A673 (cell line): ENCODE data around the gene MXD3. TPM values are rescaled to one million over a fixed set of nuclear protein-coding genes. Genes with fewer than 3 reads are reported as not detected.
"Not testable (repeated sequence)": the region's sequence is repeated elsewhere in the genome, so short reads cannot be mapped to it uniquely, and the experiment has no call there.

Experiments used
- BruUV-seq: library from RNA; stranded (reverse); fragments of 400-500 nt; replicated peaks from 2 replicates; lab custom pipeline; 2021; lab: Mats Ljungman, UMichigan
- CTCF ChIA-PET: fragments of 300-600 bp; sonication (Branson Sonifier 250); formaldehyde crosslinking; loops from one replicate; lab custom pipeline; 2022; ENCODE audit warnings: antibody characterized with exemption; lab: Charles Lee
- POLR2A ChIA-PET: fragments of 300-600 bp; sonication (Branson Sonifier 250); formaldehyde crosslinking; loops from one replicate; lab custom pipeline; 2022; ENCODE audit warnings: antibody characterized with exemption; ENCODE audit not compliant: low non-redundant PET; lab: Charles Lee
- DNase-seq: peaks from one replicate; pipeline ENCODE4 v3.0.0-alpha.2; 2015; ENCODE audit warnings: low spot score
- H3K27ac ChIP-seq: fragments of 200-600 bp; sonication (generic); 2 replicates; pipeline ENCODE4 v1.5.1; 2016; ENCODE audit warnings: mixed run types, low read depth, mild to moderate bottlenecking, mixed read lengths, antibody characterized with exemption, low read length; ENCODE audit not compliant: poor library complexity, severe bottlenecking
- H3K27me3 ChIP-seq: fragments of 200-600 bp; sonication (generic); replicated peaks from 2 replicates; pipeline ENCODE4 v1.6.1; 2017; ENCODE audit warnings: mixed run types, low read depth, mild to moderate bottlenecking, mixed read lengths, antibody characterized with exemption, low read length; ENCODE audit not compliant: insufficient read depth, poor library complexity
- H3K36me3 ChIP-seq: fragments of 200-600 bp; sonication (generic); 2 replicates; pipeline ENCODE4 v1.6.1; 2016; ENCODE audit warnings: mixed run types, mild to moderate bottlenecking, mixed read lengths, antibody characterized with exemption, low read length; ENCODE audit not compliant: insufficient read depth, poor library complexity, severe bottlenecking
- H3K4me1 ChIP-seq: fragments of 200-600 bp; sonication (generic); 2 replicates; pipeline ENCODE4 v1.6.1; 2017; ENCODE audit warnings: mixed run types, mild to moderate bottlenecking, mixed read lengths, antibody characterized with exemption, low read length; ENCODE audit not compliant: insufficient read depth, poor library complexity, severe bottlenecking
- H3K4me3 ChIP-seq: fragments of 200-600 bp; sonication (generic); 2 replicates; pipeline ENCODE4 v1.5.1; 2016; ENCODE audit warnings: low read depth, mixed run types, mild to moderate bottlenecking, mixed read lengths, low read length; ENCODE audit not compliant: poor library complexity, severe bottlenecking
- H3K9me3 ChIP-seq: fragments of 200-600 bp; sonication (generic); 2 replicates; pipeline ENCODE4 v1.6.1; 2016; ENCODE audit warnings: mixed run types, low read depth, mild to moderate bottlenecking, mixed read lengths, antibody characterized with exemption, low read length; ENCODE audit not compliant: poor library complexity, severe bottlenecking
- EZH2 ChIP-seq: fragments of 200-600 bp; sonication (generic); IDR thresholded peaks from 2 replicates; pipeline ENCODE4 v1.6.1; 2017; ENCODE audit warnings: borderline replicate concordance, low read depth, mild to moderate bottlenecking, mixed read lengths, antibody characterized with exemption, low read length; ENCODE audit not compliant: poor library complexity, severe bottlenecking
- intact Hi-C: fragments of 100-400 bp; cut with micrococcal nuclease; formaldehyde crosslinking; loops from one replicate; pipeline ENCODE4 v1.10.0; 2022; ENCODE audit not compliant: unreplicated experiment
- total RNA-seq: library from RNA; stranded (reverse); gene quantifications from 2 replicates; pipeline ENCODE4 v1.2.3, GENCODE V29; 2021
- TF ChIP-seq, protein P1 (sequence below): fragments of 300-800, 200-600 bp; sonication (generic); conservative IDR thresholded peaks from 2 replicates; pipeline ENCODE4 v1.5.1; 2017; ENCODE audit warnings: low read depth, mild to moderate bottlenecking, antibody characterized with exemption, low read length, moderate library complexity, mixed read lengths

Gene MXD3
- total RNA-seq, 1 experiment from 2014 or later = 15.1 TPM

DNA sequence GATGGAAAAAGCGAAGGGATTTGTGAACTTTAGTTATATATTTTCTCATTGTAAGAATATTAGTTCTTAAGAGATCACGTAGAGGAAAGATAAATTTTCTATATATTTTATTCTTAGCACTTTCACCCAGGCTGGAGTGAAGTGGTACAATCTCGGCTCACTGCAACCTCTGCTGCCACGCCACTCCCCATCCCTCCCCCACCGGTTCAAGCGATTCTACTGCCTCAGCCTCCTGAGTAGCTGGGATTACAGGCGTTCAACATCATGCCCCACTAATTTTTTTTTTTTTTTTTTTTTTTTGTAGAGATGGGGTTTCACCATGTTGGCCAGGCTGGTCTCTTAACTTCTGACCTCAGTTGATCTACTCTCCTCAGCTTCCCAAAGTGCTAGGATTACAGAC lies 50.7 kb downstream of the MXD3 start:
- H3K36me3 ChIP-seq = peaks cover 31% of the 10 kb centered on the region
- ChIA-PET CTCF (interaction anchor here (0.6 kb wide), 1 partner anchor 49 kb away, joined by 4 read pairs; no protein-coding TSS in a partner anchor), POLR2A (no interaction called here)
- DNase-seq = no peak
- BruUV-seq = no TSS peak
- no peak overlapping the region for H3K4me3 ChIP-seq
- H3K27me3 ChIP-seq = no peaks in the 10 kb centered on the region
- no peaks in the 10 kb centered on the region for H3K4me1 ChIP-seq
- intact Hi-C loops = no loop called here
- no peak overlapping the region for H3K27ac ChIP-seq
- H3K9me3 ChIP-seq = no peaks in the 10 kb centered on the region
- TF ChIP-seq EZH2 = no peak
- TF ChIP-seq, protein P1, sequence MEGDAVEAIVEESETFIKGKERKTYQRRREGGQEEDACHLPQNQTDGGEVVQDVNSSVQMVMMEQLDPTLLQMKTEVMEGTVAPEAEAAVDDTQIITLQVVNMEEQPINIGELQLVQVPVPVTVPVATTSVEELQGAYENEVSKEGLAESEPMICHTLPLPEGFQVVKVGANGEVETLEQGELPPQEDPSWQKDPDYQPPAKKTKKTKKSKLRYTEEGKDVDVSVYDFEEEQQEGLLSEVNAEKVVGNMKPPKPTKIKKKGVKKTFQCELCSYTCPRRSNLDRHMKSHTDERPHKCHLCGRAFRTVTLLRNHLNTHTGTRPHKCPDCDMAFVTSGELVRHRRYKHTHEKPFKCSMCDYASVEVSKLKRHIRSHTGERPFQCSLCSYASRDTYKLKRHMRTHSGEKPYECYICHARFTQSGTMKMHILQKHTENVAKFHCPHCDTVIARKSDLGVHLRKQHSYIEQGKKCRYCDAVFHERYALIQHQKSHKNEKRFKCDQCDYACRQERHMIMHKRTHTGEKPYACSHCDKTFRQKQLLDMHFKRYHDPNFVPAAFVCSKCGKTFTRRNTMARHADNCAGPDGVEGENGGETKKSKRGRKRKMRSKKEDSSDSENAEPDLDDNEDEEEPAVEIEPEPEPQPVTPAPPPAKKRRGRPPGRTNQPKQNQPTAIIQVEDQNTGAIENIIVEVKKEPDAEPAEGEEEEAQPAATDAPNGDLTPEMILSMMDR = no peak

DNA sequence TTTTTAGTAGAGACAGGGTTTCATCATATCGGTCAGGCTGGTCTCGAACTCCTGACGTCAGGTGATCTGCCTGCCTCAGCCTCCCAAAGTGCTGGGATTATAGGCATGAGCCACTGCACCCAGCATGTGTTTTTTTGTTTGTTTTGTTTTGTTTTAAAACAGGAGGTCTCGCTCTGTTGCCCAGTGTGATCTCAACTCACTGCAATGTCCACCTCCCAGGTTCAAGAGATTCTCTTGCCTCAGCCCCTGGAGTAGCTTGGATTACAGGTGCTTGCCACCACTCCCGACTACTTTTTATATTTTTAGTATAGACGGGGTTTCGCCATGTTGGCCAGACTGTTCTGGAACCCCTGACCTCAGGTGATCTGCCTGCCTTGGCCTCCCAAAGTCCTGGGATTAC lies 53.0 kb downstream of the MXD3 start:
- intact Hi-C loops, BruUV-seq, H3K27ac ChIP-seq, H3K4me3 ChIP-seq, H3K4me1 ChIP-seq, DNase-seq, CTCF ChIA-PET, H3K9me3 ChIP-seq, H3K27me3 ChIP-seq: not testable (repeated sequence)
- POLR2A ChIA-PET = interaction anchor here (0.6 kb wide), 1 partner anchor 122 kb away, joined by 6 read pairs; no protein-coding TSS in a partner anchor
- peaks cover 42% of the 10 kb centered on the region for H3K36me3 ChIP-seq

Other genes starting within 250 kb of the MXD3 start
- 17.2 and 20.6 TPM in 2 replicates for gene FGFR4, start 225.0 kb downstream of the MXD3 start, total RNA-seq
- 74.3 and 76.6 TPM in 2 replicates for gene NSD1, start 178.1 kb downstream of the MXD3 start, total RNA-seq
- 16.0 and 19.2 TPM in 2 replicates for gene RAB24, start 8.2 kb downstream of the MXD3 start, total RNA-seq
- gene PRELID1, start 8.1 kb downstream of the MXD3 start, total RNA-seq = 169 and 194 TPM in 2 replicates
- 97.7 and 98.4 TPM in 2 replicates for gene LMAN2, start 39.8 kb upstream of the MXD3 start, total RNA-seq
- gene RGS14, start 46.0 kb upstream of the MXD3 start, total RNA-seq = 3.1 and 6.5 TPM in 2 replicates
- gene SLC34A1, start 72.5 kb upstream of the MXD3 start, total RNA-seq = not detected in 2 replicates
- gene PFN3, start 88.8 kb upstream of the MXD3 start, total RNA-seq = not detected in 2 replicates
- 0.81 TPM in 1 of 2 replicates, not detected in the other for gene F12, start 97.7 kb upstream of the MXD3 start, total RNA-seq
- gene GRK6, start 114.8 kb upstream of the MXD3 start, total RNA-seq = 32.1 and 38.1 TPM in 2 replicates
- gene PRR7, start 134.9 kb upstream of the MXD3 start, total RNA-seq = 3.0 and 5.3 TPM in 2 replicates
- 271 and 286 TPM in 2 replicates for gene DBN1, start 161.7 kb upstream of the MXD3 start, total RNA-seq
- 116 and 132 TPM in 2 replicates for gene PDLIM7, start 185.7 kb upstream of the MXD3 start, total RNA-seq
- 13.1 and 15.0 TPM in 2 replicates for gene DOK3, start 197.9 kb upstream of the MXD3 start, total RNA-seq
- 82.3 and 87.7 TPM in 2 replicates for gene DDX41, start 205.1 kb upstream of the MXD3 start, total RNA-seq
- 43.8 and 53.5 TPM in 2 replicates for gene FAM193B, start 242.7 kb upstream of the MXD3 start, total RNA-seq